ENCODE measurements around the gene SELENON.

SELENON gene

GRCh38 chr1:25779894-25780293 lies 20.1 kb upstream of the SELENON start:
- TF ChIP-seq CTCF (conservative IDR thresholded peaks at IDR 0.05) (no peak), ZFX (IDR thresholded peaks at IDR 0.05) (no peak)
- peak overlapping the region; percentile 51 for H3K27ac ChIP-seq

GRCh38 chr1:25780318-25781129 lies 19.5 kb upstream of the SELENON start:
- no peak for TF ChIP-seq ZFX (IDR thresholded peaks at IDR 0.05)
- TF ChIP-seq CTCF (conservative IDR thresholded peaks at IDR 0.05) = no peak
- H3K27ac ChIP-seq = no peak overlapping the region

GRCh38 chr1:25781130-25781433 lies 18.9 kb upstream of the SELENON start:
- no peak for TF ChIP-seq ZFX (IDR thresholded peaks at IDR 0.05)
- TF ChIP-seq CTCF (conservative IDR thresholded peaks at IDR 0.05) = no peak
- H3K27ac ChIP-seq = no peak overlapping the region

GRCh38 chr1:25782608-25783201 lies 17.3 kb upstream of the SELENON start:
- no peak overlapping the region for H3K27ac ChIP-seq
- TF ChIP-seq CTCF (conservative IDR thresholded peaks at IDR 0.05) (no peak), ZFX (IDR thresholded peaks at IDR 0.05) (no peak)

- H3K27ac ChIP-seq = no peak overlapping the region
- TF ChIP-seq ZFX (IDR thresholded peaks at IDR 0.05) (no peak), CTCF (conservative IDR thresholded peaks at IDR 0.05) (no peak)
Measured at GRCh38 chr1:25784575-25785051, 15.4 kb upstream of the SELENON start.

GRCh38 chr1:25785333-25786067 lies 14.5 kb upstream of the SELENON start:
- no peak for TF ChIP-seq ZFX (IDR thresholded peaks at IDR 0.05)
- TF ChIP-seq CTCF (conservative IDR thresholded peaks at IDR 0.05) = no peak
- H3K27ac ChIP-seq = no peak overlapping the region
